CD4-positive, alpha-beta T cell (primary cell): ENCODE measurements around the gene FSTL4. TPM values are rescaled to one million over a fixed set of nuclear protein-coding genes. Genes with fewer than 3 reads are reported as not detected.

Experiments used
- ATAC-seq: fragments of 200-7000 bp; cut with Tn5 transposase; one replicate; pipeline ENCODE4 v1.10.0; 2022; ENCODE audit warnings: mild to moderate bottlenecking; ENCODE audit not compliant: poor library complexity
- CTCF ChIA-PET: fragments of 350-600 bp; sonication (Branson Sonifier 250); formaldehyde crosslinking; loops from one replicate; lab custom pipeline; 2021; ENCODE audit warnings: antibody characterized with exemption, inconsistent platforms; lab: Charles Lee
- POLR2A ChIA-PET: fragments of 350-600 bp; sonication (Branson Sonifier 250); formaldehyde crosslinking; loops from one replicate; lab custom pipeline; 2021; ENCODE audit warnings: antibody characterized with exemption, inconsistent platforms; lab: Charles Lee
- DNase-seq, 14 experiments: peaks; one replicate each; pipeline ENCODE4 v3.0.0-alpha.2; 2013 to 2020; ENCODE audit warnings: mixed read lengths in 2 of 14
- H3K27ac ChIP-seq, 2 donors: one replicate each; pipeline versions ENCODE4 v1.5.1 to v1.7.0; 2013; ENCODE audit warnings: low read length in 2 of 2, low read depth in 1 of 2, mild to moderate bottlenecking in 1 of 2
- H3K27me3 ChIP-seq, 2 experiments: 1 replicate in 1 of 2; 2 replicates in 1 of 2; pipeline versions ENCODE4 v1.6.1 to v1.7.0; 2013; ENCODE audit warnings: low read length in 2 of 2, control low read depth in 1 of 2, mild to moderate bottlenecking in 1 of 2, moderate library complexity in 1 of 2; ENCODE audit not compliant: insufficient read depth in 2 of 2, control insufficient read depth in 1 of 2
- H3K36me3 ChIP-seq: one replicate; pipeline ENCODE4 v1.6.1; 2013; ENCODE audit warnings: low read length, control low read depth; ENCODE audit not compliant: insufficient read depth
- H3K4me1 ChIP-seq: one replicate; pipeline ENCODE4 v1.6.1; 2013; ENCODE audit warnings: low read length, control low read depth; ENCODE audit not compliant: insufficient read depth
- H3K4me3 ChIP-seq: one replicate; pipeline ENCODE4 v1.5.1; 2013; ENCODE audit warnings: mild to moderate bottlenecking, low read length, moderate library complexity
- H3K9me3 ChIP-seq, 2 experiments: 1 replicate in 1 of 2; 2 replicates in 1 of 2; pipeline versions ENCODE4 v1.6.1 to v1.7.0; 2013; ENCODE audit warnings: low read length in 2 of 2, mild to moderate bottlenecking in 2 of 2, control low read depth in 1 of 2, moderate library complexity in 1 of 2; ENCODE audit not compliant: control insufficient read depth in 1 of 2, insufficient read depth in 1 of 2
- H3K27ac Mint-ChIP-seq: one replicate; pipeline ENCODE4 v1.8.0; 2020; ENCODE audit warnings: mixed read lengths
- H3K27me3 Mint-ChIP-seq: one replicate; pipeline ENCODE4 v1.8.0; 2021; ENCODE audit warnings: mixed read lengths
- H3K36me3 Mint-ChIP-seq: one replicate; pipeline ENCODE4 v1.8.0; 2021; ENCODE audit warnings: low read depth, mixed read lengths
- H3K4me1 Mint-ChIP-seq: one replicate; pipeline ENCODE4 v1.8.0; 2021; ENCODE audit warnings: low read depth, mixed read lengths
- H3K4me3 Mint-ChIP-seq: one replicate; pipeline ENCODE4 v1.8.0; 2020; ENCODE audit warnings: mild to moderate bottlenecking, mixed read lengths
- H3K9me3 Mint-ChIP-seq: one replicate; pipeline ENCODE4 v1.8.0; 2020; ENCODE audit warnings: mixed read lengths
- CTCF ChIP-seq: fragments of 200-600 bp; IDR thresholded peaks from one replicate; pipeline ENCODE4 v1.8.0; 2022; ENCODE audit warnings: antibody characterized with exemption, mild to moderate bottlenecking
- intact Hi-C, 2 experiments: fragments of 100-400 bp; cut with DNase I in 1 of 2; cut with micrococcal nuclease in 1 of 2; formaldehyde crosslinking; loops; one replicate each; pipeline versions ENCODE4 v1.15.1 to v1.9.0; 2023 to 2025; cut with DNase I, micrococcal nuclease
- total RNA-seq, 174 experiments: library from RNA in 2 of 174; stranded (reverse) in 2 of 174; gene quantifications; one replicate each; pipeline ENCODE4 v1.2.3 and lab custom pipeline; 2021 to 2026

FSTL4 gene
- total RNA-seq, 2 experiments from 2014 or later = not detected

GRCh38 chr5:133579766-133580165 lies 32.6 kb downstream of the FSTL4 start:
- CTCF ChIA-PET = no interaction called here

GRCh38 chr5:133569347-133569746 lies 43.0 kb downstream of the FSTL4 start:
- Mint-ChIP-seq H3K4me3 (no peak overlapping the region), H3K36me3 (no peaks in the 10 kb centered on the region), H3K27ac (no peak overlapping the region), H3K27me3 (peaks cover 65% of the 10 kb centered on the region), H3K4me1 (no peaks in the 10 kb centered on the region), H3K9me3 (peaks cover 6% of the 10 kb centered on the region)
- Histone ChIP-seq H3K4me1 (no peaks in the 10 kb centered on the region), H3K9me3 (peaks cover 0 to 5% of the 10 kb centered on the region in 2 experiments), H3K36me3 (no peaks in the 10 kb centered on the region), H3K27me3 (peaks cover 5 to 16% of the 10 kb centered on the region in 2 experiments), H3K27ac (no peak overlapping the region), H3K4me3 (no peak overlapping the region)
- CTCF ChIA-PET = interaction anchor here (1.2 kb wide), 1 partner anchor 16 kb away, joined by 3 read pairs; no protein-coding TSS in a partner anchor
- DNase-seq (no peak), ATAC-seq (no peak)
- POLR2A ChIA-PET = no interaction called here
- intact Hi-C loops = no loop called here
- TF ChIP-seq CTCF = no peak

More at GRCh38 chr5:133579766-133580165, 32.6 kb downstream of the FSTL4 start:
- H3K4me1 Mint-ChIP-seq = no peaks in the 10 kb centered on the region
- H3K27ac Mint-ChIP-seq = no peak overlapping the region
- H3K36me3 Mint-ChIP-seq = no peaks in the 10 kb centered on the region
- Histone ChIP-seq H3K4me3 (no peak overlapping the region), H3K36me3 (no peaks in the 10 kb centered on the region), H3K9me3 (no peaks in the 10 kb centered on the region), H3K4me1 (no peaks in the 10 kb centered on the region), H3K27ac (no peak overlapping the region), H3K27me3 (peaks cover 0 to 2% of the 10 kb centered on the region in 2 experiments)
- H3K9me3 Mint-ChIP-seq = no peaks in the 10 kb centered on the region
- no peak for DNase-seq
- POLR2A ChIA-PET = no interaction called here
- peaks cover 50% of the 10 kb centered on the region for H3K27me3 Mint-ChIP-seq
- ATAC-seq = no peak
- TF ChIP-seq CTCF = no peak
- H3K4me3 Mint-ChIP-seq = no peak overlapping the region
- intact Hi-C loops = no loop called here

- no peaks in the 10 kb centered on the region for H3K4me1 ChIP-seq
- H3K4me1 Mint-ChIP-seq = no peaks in the 10 kb centered on the region
- intact Hi-C loops = no loop called here
- no peaks in the 10 kb centered on the region for H3K36me3 ChIP-seq
- no peaks in the 10 kb centered on the region for H3K9me3 Mint-ChIP-seq
- H3K4me3 Mint-ChIP-seq = no peak overlapping the region
- POLR2A ChIA-PET = interaction anchor here (0.9 kb wide), 1 partner anchor 10 kb away, joined by 3 read pairs; no protein-coding TSS in a partner anchor
- no peak for TF ChIP-seq CTCF
- ATAC-seq = no peak
- no peak overlapping the region for H3K27ac ChIP-seq
- peak in 2 of 14 experiments; percentile 1 to 9 for DNase-seq
- H3K4me3 ChIP-seq = no peak overlapping the region
- no peaks in the 10 kb centered on the region for H3K9me3 ChIP-seq
- H3K27me3 ChIP-seq = peaks cover 8% of the 10 kb centered on the region in 2 experiments
- H3K27me3 Mint-ChIP-seq = peaks cover 71% of the 10 kb centered on the region
- no peaks in the 10 kb centered on the region for H3K36me3 Mint-ChIP-seq
- H3K27ac Mint-ChIP-seq = no peak overlapping the region
- CTCF ChIA-PET = no interaction called here
These were observed 46.3 kb downstream of the FSTL4 start for GRCh38 chr5:133565993-133566392.
